Limb (tissue), 2 donors: ENCODE results near the gene PSTPIP1.
A peak's percentile ranks its signal among the peaks of the same experiment; 100 is the strongest.

ENCODE experiments used
- DNase-seq, 2 donors: peaks; one replicate each; pipeline ENCODE4 v3.0.0-alpha.2; 2016; ENCODE audit errors: extremely low spot score in 2 of 2

The PSTPIP1 gene

GRCh38 chr15:76998663-76999285 is 3.8 kb downstream of the PSTPIP1 start:
- no peak for DNase-seq

- DNase-seq, result no peak
Measured at GRCh38 chr15:76999996-77000395, 5.1 kb downstream of the PSTPIP1 start.

- no peak for DNase-seq
Measured at GRCh38 chr15:77001351-77001750, 6.4 kb downstream of the PSTPIP1 start.

GRCh38 chr15:77001966-77002365 is 7.0 kb downstream of the PSTPIP1 start:
- DNase-seq, result no peak

GRCh38 chr15:77002436-77002835 is 7.5 kb downstream of the PSTPIP1 start:
- no peak for DNase-seq

GRCh38 chr15:77002954-77003912 is 8.3 kb downstream of the PSTPIP1 start:
- no peak for DNase-seq

- no peak for DNase-seq
Measured at GRCh38 chr15:77004189-77004588, 9.3 kb downstream of the PSTPIP1 start.

GRCh38 chr15:77009176-77009575 is 14.2 kb downstream of the PSTPIP1 start:
- DNase-seq, result no peak

- no peak for DNase-seq
Measured at GRCh38 chr15:77009646-77010311, 14.9 kb downstream of the PSTPIP1 start.

- DNase-seq, result no peak
Measured at GRCh38 chr15:77010312-77010686, 15.4 kb downstream of the PSTPIP1 start.

GRCh38 chr15:77010857-77011256 is 15.9 kb downstream of the PSTPIP1 start:
- DNase-seq, result no peak

GRCh38 chr15:77012117-77012712 is 17.3 kb downstream of the PSTPIP1 start:
- DNase-seq, result no peak

GRCh38 chr15:77012868-77013267 is 17.9 kb downstream of the PSTPIP1 start:
- no peak for DNase-seq

GRCh38 chr15:77013776-77014131 is 18.8 kb downstream of the PSTPIP1 start:
- DNase-seq, result no peak

- DNase-seq, result no peak
Measured at GRCh38 chr15:77014132-77015081, 19.5 kb downstream of the PSTPIP1 start.

GRCh38 chr15:77015646-77016320 is 20.9 kb downstream of the PSTPIP1 start:
- DNase-seq, result no peak

GRCh38 chr15:77016321-77016695 is 21.4 kb downstream of the PSTPIP1 start:
- no peak for DNase-seq

- DNase-seq, result peak in 1 of 2 donors; percentile 21
Measured at GRCh38 chr15:77017091-77017660, 22.2 kb downstream of the PSTPIP1 start.

GRCh38 chr15:77017761-77018720 is 23.1 kb downstream of the PSTPIP1 start:
- peak in 1 of 2 donors; percentile 21 for DNase-seq
